ENCODE data around the gene ADGRG4. TPM values are rescaled to one million over a fixed set of nuclear protein-coding genes. Genes with fewer than 3 reads are reported as not detected.

Gene ADGRG4
- total RNA-seq, 1 donor, result under 0.01 TPM

GRCh38 chrX:136453114-136453513 is 152.4 kb downstream of the ADGRG4 start:
- no peak for DNase-seq (ENCODE audit: low read depth in 2 of 3, low spot score in 2 of 3)

- no peak for DNase-seq (ENCODE audit: low read depth in 2 of 3, low spot score in 2 of 3)
Observed at GRCh38 chrX:136453771-136454170, 153.0 kb downstream of the ADGRG4 start.

DNA sequence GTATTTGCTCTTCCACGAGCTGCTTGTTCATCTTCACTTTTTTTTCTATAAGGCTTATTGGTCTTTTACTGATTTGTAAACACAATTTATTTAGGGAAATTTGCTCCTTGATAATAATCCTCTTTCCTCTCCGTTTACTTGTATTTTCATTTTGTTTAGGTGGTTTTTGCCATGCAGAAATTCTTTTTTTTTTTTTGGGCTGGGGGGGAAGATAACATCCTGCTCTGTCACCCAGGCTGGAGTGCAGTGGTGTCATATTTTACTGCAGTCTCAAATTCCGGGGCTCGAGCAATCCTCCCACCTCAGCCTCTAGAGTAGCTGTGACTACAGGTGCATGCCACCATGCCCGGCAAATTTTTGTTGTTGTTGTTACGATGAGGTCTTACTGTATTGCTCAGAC is 155.4 kb downstream of the ADGRG4 start:
- DNase-seq (ENCODE audit: low read depth in 2 of 3, low spot score in 2 of 3), result no peak

GRCh38 chrX:136457303-136457917 is 156.6 kb downstream of the ADGRG4 start:
- DNase-seq (ENCODE audit: low read depth in 2 of 3, low spot score in 2 of 3), result no peak

DNA sequence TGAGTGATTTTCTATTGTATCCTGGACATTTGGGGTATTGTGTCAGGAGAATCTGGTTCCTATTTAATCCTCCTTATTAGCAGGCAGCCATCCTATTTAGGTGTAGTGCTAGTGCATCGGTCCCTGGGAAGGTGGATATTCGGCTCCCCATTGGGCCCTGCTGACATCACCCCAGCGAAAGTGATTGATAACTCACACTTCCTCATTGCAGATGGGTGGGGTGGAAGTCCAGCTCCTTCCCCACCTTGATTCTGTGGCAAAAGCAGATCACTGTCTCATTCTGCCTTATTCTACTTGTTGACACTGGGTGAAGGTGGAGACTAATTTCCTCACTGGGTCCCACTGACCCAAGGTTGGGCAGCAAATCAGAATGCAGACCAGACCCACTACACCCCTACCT is 163.8 kb downstream of the ADGRG4 start:
- DNase-seq (ENCODE audit: low read depth in 2 of 3, low spot score in 2 of 3), result no peak

Other genes with a start within 250 kb of the ADGRG4 start
- 403 TPM for gene FHL1, start 153.4 kb upstream of the ADGRG4 start, total RNA-seq
- 10.0 TPM for gene MAP7D3, start 49.6 kb upstream of the ADGRG4 start, total RNA-seq
- gene BRS3, start 187.0 kb downstream of the ADGRG4 start, total RNA-seq, result not detected
- 35.0 TPM for gene HTATSF1, start 196.6 kb downstream of the ADGRG4 start, total RNA-seq
- gene VGLL1, start 231.3 kb downstream of the ADGRG4 start, total RNA-seq, result not detected

All from hematopoietic multipotent progenitor cell (in vitro differentiated cells).